B cell (primary cell): ENCODE measurements around the gene RHEBL1. TPM values are rescaled to one million over a fixed set of nuclear protein-coding genes. Genes with fewer than 3 reads are reported as not detected.

Experiments
- ATAC-seq: fragments of 200-7000 bp; cut with Tn5 transposase; one replicate; pipeline ENCODE4 v1.10.0; 2021; ENCODE audit warnings: low read depth, mild to moderate bottlenecking, moderate number of reproducible peaks, moderate library complexity
- CTCF ChIA-PET: fragments of 350-600 bp; sonication (Branson Sonifier 250); formaldehyde crosslinking; loops from one replicate; lab custom pipeline; 2021; ENCODE audit warnings: antibody characterized with exemption, inconsistent platforms; lab: Charles Lee
- POLR2A ChIA-PET: fragments of 350-600 bp; sonication (Branson Sonifier 250); formaldehyde crosslinking; loops from one replicate; lab custom pipeline; 2021; ENCODE audit warnings: antibody characterized with exemption; lab: Charles Lee
- DNase-seq: peaks from one replicate; pipeline ENCODE4 v3.0.0; 2013
- H2AFZ ChIP-seq: 2 replicates; pipeline ENCODE4 v1.6.1; 2012; ENCODE audit warnings: mild to moderate bottlenecking, low read depth, low read length; ENCODE audit not compliant: insufficient read depth, poor library complexity, severe bottlenecking
- H3K27ac ChIP-seq, 2 donors: 1 replicate in 1 of 2; 2 replicates in 1 of 2; pipeline ENCODE4 v1.5.1; 2012 to 2013; ENCODE audit warnings: low read length in 2 of 2, mild to moderate bottlenecking in 2 of 2, moderate library complexity in 1 of 2
- H3K27me3 ChIP-seq, 4 experiments: fragments of 200-600 bp in 1 of 4; sonication (generic) in 1 of 4; replicated peaks in 1 of 4; 1 replicate in 2 of 4; 2 replicates in 2 of 4; pipeline versions ENCODE4 v1.6.1 to v1.7.0; 2013 to 2016; ENCODE audit warnings: low read length in 3 of 4, mild to moderate bottlenecking in 2 of 4, mixed read lengths in 1 of 4, moderate library complexity in 1 of 4; ENCODE audit not compliant: insufficient read depth in 4 of 4, control insufficient read depth in 3 of 4; ENCODE audit errors: control extremely low read depth in 1 of 4
- H3K36me3 ChIP-seq, 2 experiments: replicated peaks in 1 of 2; 1 replicate in 1 of 2; 2 replicates in 1 of 2; pipeline versions ENCODE4 v1.6.1 to v1.7.1; 2013; ENCODE audit warnings: low read length in 1 of 2; ENCODE audit not compliant: insufficient read depth in 2 of 2, control insufficient read depth in 1 of 2; ENCODE audit errors: control extremely low read depth in 1 of 2, extremely low read depth in 1 of 2
- H3K4me1 ChIP-seq, 2 donors: fragments of 200-600 bp in 1 of 2; sonication (generic) in 1 of 2; 1 replicate in 1 of 2; 2 replicates in 1 of 2; pipeline versions ENCODE4 v1.5.1 to v1.6.1; 2013 to 2017; ENCODE audit warnings: low read length in 2 of 2; ENCODE audit not compliant: control insufficient read depth in 2 of 2, insufficient read depth in 2 of 2
- H3K4me2 ChIP-seq: replicated peaks from 2 replicates; pipeline ENCODE3; 2012; ENCODE audit warnings: mild to moderate bottlenecking, low read depth, low read length; ENCODE audit not compliant: poor library complexity, severe bottlenecking
- H3K4me3 ChIP-seq, 5 experiments: fragments of 200-600 bp in 1 of 5; sonication (generic) in 1 of 5; 1 replicate in 3 of 5; 2 replicates in 2 of 5; pipeline versions ENCODE4 v1.5.1 to v1.7.0; 2011 to 2016; ENCODE audit warnings: low read length in 4 of 5, mild to moderate bottlenecking in 4 of 5, low read depth in 2 of 5, control low read depth in 1 of 5, moderate library complexity in 1 of 5; ENCODE audit not compliant: insufficient read depth in 1 of 5; ENCODE audit errors: control extremely low read depth in 1 of 5, extremely low read depth in 1 of 5
- H3K79me2 ChIP-seq: fragments of 200-600 bp; sonication (generic); one replicate; pipeline ENCODE4 v1.6.0; 2016; ENCODE audit warnings: low read length; ENCODE audit not compliant: control insufficient read depth, insufficient read depth
- H3K9ac ChIP-seq: fragments of 200-600 bp; sonication (generic); 2 replicates; pipeline ENCODE4 v1.6.1; 2017; ENCODE audit warnings: mild to moderate bottlenecking, low read length, moderate library complexity
- H3K9me3 ChIP-seq, 3 donors: one replicate each; pipeline versions ENCODE4 v1.6.1 to v1.7.1; 2013; ENCODE audit warnings: low read length in 2 of 3; ENCODE audit not compliant: control insufficient read depth in 2 of 3, insufficient read depth in 1 of 3; ENCODE audit errors: control extremely low read depth in 1 of 3
- H4K20me1 ChIP-seq: 2 replicates; pipeline ENCODE4 v1.6.0; 2012; ENCODE audit warnings: mild to moderate bottlenecking, low read length; ENCODE audit not compliant: insufficient read depth, control insufficient read depth, poor library complexity, severe bottlenecking
- H3K27ac Mint-ChIP-seq: one replicate; pipeline ENCODE4 v1.8.0; 2021; ENCODE audit warnings: mixed read lengths
- H3K27me3 Mint-ChIP-seq: one replicate; pipeline ENCODE4 v1.8.0; 2021; ENCODE audit warnings: mixed read lengths
- H3K4me1 Mint-ChIP-seq: one replicate; pipeline ENCODE4 v1.8.0; 2021; ENCODE audit warnings: mixed read lengths
- H3K4me3 Mint-ChIP-seq: one replicate; pipeline ENCODE4 v1.8.0; 2021; ENCODE audit warnings: mixed read lengths
- H3K9me3 Mint-ChIP-seq: one replicate; pipeline ENCODE4 v1.8.0; 2022; ENCODE audit warnings: mixed read lengths; ENCODE audit not compliant: insufficient read depth
- CTCF ChIP-seq: fragments of 200-600 bp; IDR thresholded peaks from one replicate; pipeline ENCODE4 v1.8.0; 2022; ENCODE audit warnings: antibody characterized with exemption, mild to moderate bottlenecking
- EZH2 ChIP-seq: IDR thresholded peaks from 2 replicates; pipeline ENCODE4 v1.6.1; 2012; ENCODE audit warnings: borderline replicate concordance, low read depth, mild to moderate bottlenecking, moderate library complexity, low read length; ENCODE audit not compliant: insufficient read depth, poor library complexity, severe bottlenecking
- WGBS: methylation state at CpG from one replicate; pipeline ENCODE4 v1.1.5; 2013; ENCODE audit warnings: missing lambda C conversion rate; ENCODE audit not compliant: insufficient coverage; 5-methylcytosine and 5-hydroxymethylcytosine counted together
- intact Hi-C: fragments of 100-400 bp; cut with micrococcal nuclease; formaldehyde crosslinking; loops from one replicate; pipeline ENCODE4 v1.10.0; 2022
- polyA plus RNA-seq: library from polyadenylated mRNA; depleted of rRNA; stranded (reverse); fragments of >200 nt; gene quantifications from 2 replicates; pipeline ENCODE4 v1.2.3, GENCODE V29; 2012
- total RNA-seq, 2 donors: library from RNA; stranded (reverse); fragments of 120-200 nt in 1 of 2; gene quantifications; 1 replicate in 1 of 2; 2 replicates in 1 of 2; pipeline versions ENCODE4 v1.2.3 to v1.2.4, GENCODE V29; 2013 to 2022

RHEBL1 gene
- total and polyA plus RNA-seq, 2 donors (not counting 1 experiment from before 2014, with no cell fraction given): 3.0 to 6.1 TPM

- peaks cover 0 to 12% of the 10 kb centered on the region in 2 experiments for H3K36me3 ChIP-seq
- DNase-seq (no peak), ATAC-seq (no peak)
- intact Hi-C loops: loop anchor here (5.0 kb wide), 1 partner anchor 62 kb away; the partner anchor contains the start of gene DDN
- H3K79me2 ChIP-seq: peaks cover 79% of the 10 kb centered on the region
- peak overlapping the region; percentile 81 to 97 (median 91) for H3K4me3 ChIP-seq
- TF ChIP-seq EZH2: no peak
- no peak for TF ChIP-seq CTCF
- Mint-ChIP-seq H3K27me3 (no peaks in the 10 kb centered on the region), H3K9me3 (no peaks in the 10 kb centered on the region), H3K4me3 (peak overlapping the region; percentile 92), H3K27ac (peak overlapping the region; percentile 92), H3K4me1 (peaks cover 59% of the 10 kb centered on the region)
- H3K4me2 ChIP-seq: peak overlapping the region; percentile 97
- H3K4me1 ChIP-seq: peaks cover 51 to 57% of the 10 kb centered on the region in 2 donors
- 11% methylated on average over 1 of the region's 1 CpG for WGBS
- no peaks in the 10 kb centered on the region for H3K9me3 ChIP-seq
- POLR2A ChIA-PET: interaction anchor here (1.8 to 2.5 kb wide), 2 partner anchors 11 to 72 kb away, joined by 4 to 12 read pairs; partner anchors contain the start of genes RHEBL1 and TUBA1B
- peak overlapping the region; percentile 93 for H3K9ac ChIP-seq
- H3K27ac ChIP-seq: peak overlapping the region in 1 of 2 donors; percentile 88
- CTCF ChIA-PET: interaction anchor here (0.8 to 1.6 kb wide), 4 partner anchors 8 to 129 kb away, joined by 3 to 7 read pairs (median 4); partner anchors contain the start of genes TUBA1A and TUBA1B
- no peaks in the 10 kb centered on the region for H3K27me3 ChIP-seq
- no peak overlapping the region for H2AFZ ChIP-seq
- H4K20me1 ChIP-seq: peaks cover 58% of the 10 kb centered on the region
Observed at GRCh38 chr12:49059045-49059298, 10.8 kb downstream of the RHEBL1 start.

- Histone ChIP-seq H3K9me3 (no peaks in the 10 kb centered on the region), H4K20me1 (peaks cover 63% of the 10 kb centered on the region), H3K27ac (peak overlapping the region in 1 of 2 donors; percentile 88), H2AFZ (no peak overlapping the region), H3K4me1 (peaks cover 51 to 57% of the 10 kb centered on the region in 2 donors), H3K9ac (peak overlapping the region; percentile 93), H3K4me2 (peak overlapping the region; percentile 97), H3K79me2 (peaks cover 83% of the 10 kb centered on the region), H3K4me3 (peak overlapping the region; percentile 81 to 97 (median 91)), H3K27me3 (no peaks in the 10 kb centered on the region), H3K36me3 (peaks cover 0 to 17% of the 10 kb centered on the region in 2 experiments)
- 10% methylated on average over 3 of the region's 5 CpGs for WGBS
- Mint-ChIP-seq H3K4me3 (peak overlapping the region; percentile 92), H3K4me1 (peaks cover 56% of the 10 kb centered on the region), H3K27me3 (no peaks in the 10 kb centered on the region), H3K27ac (peak overlapping the region; percentile 92), H3K9me3 (no peaks in the 10 kb centered on the region)
- ATAC-seq (no peak), DNase-seq (no peak)
- CTCF ChIA-PET: interaction anchor here (0.5 to 1.6 kb wide), 6 partner anchors 8 to 130 kb away, joined by 3 to 7 read pairs (median 4); partner anchors contain the start of genes TUBA1A and TUBA1B
- intact Hi-C loops: loop anchor here (5.0 kb wide), 1 partner anchor 61 kb away; the partner anchor contains the start of gene DDN
- TF ChIP-seq CTCF (no peak), EZH2 (no peak)
- POLR2A ChIA-PET: interaction anchor here (0.6 to 2.5 kb wide), 4 partner anchors 11 to 770 kb away, joined by 3 to 12 read pairs (median 5); partner anchors contain the start of genes NCKAP5L, RHEBL1 and TUBA1B
Observed at GRCh38 chr12:49058366-49059044, 11.3 kb downstream of the RHEBL1 start.
